ENCODE results near the gene LRRC10.

Gene LRRC10

GRCh38 chr12:69570000-69570516 is 40.6 kb downstream of the LRRC10 start:
- Mint-ChIP-seq H3K9me3 (no peaks in the 10 kb centered on the region), H3K4me3 (no peak overlapping the region), H3K36me3 (peaks cover 20% of the 10 kb centered on the region), H3K27me3 (no peaks in the 10 kb centered on the region), H3K27ac (no peak overlapping the region), H3K4me1 (peaks cover 5% of the 10 kb centered on the region)
- no peak for DNase-seq
- CTCF ChIA-PET: interaction anchor here (0.8 to 4.7 kb wide), 14 partner anchors 10 to 279 kb away, joined by 3 to 52 read pairs (median 10); partner anchors contain the start of gene FRS2

GRCh38 chr12:69569236-69569635 is 41.5 kb downstream of the LRRC10 start:
- H3K27ac Mint-ChIP-seq: peak overlapping the region; percentile 46
- H3K4me3 Mint-ChIP-seq: no peak overlapping the region
- H3K36me3 Mint-ChIP-seq: peaks cover 13% of the 10 kb centered on the region
- CTCF ChIA-PET: interaction anchor here (0.8 to 4.7 kb wide), 6 partner anchors 11 to 278 kb away, joined by 3 to 52 read pairs (median 17); no protein-coding TSS in a partner anchor
- H3K4me1 Mint-ChIP-seq: peaks cover 5% of the 10 kb centered on the region
- no peaks in the 10 kb centered on the region for H3K9me3 Mint-ChIP-seq
- DNase-seq: no peak
- H3K27me3 Mint-ChIP-seq: no peaks in the 10 kb centered on the region

- no peak for DNase-seq
- Mint-ChIP-seq H3K27me3 (no peaks in the 10 kb centered on the region), H3K4me3 (no peak overlapping the region), H3K27ac (no peak overlapping the region), H3K9me3 (no peaks in the 10 kb centered on the region), H3K36me3 (peaks cover 3% of the 10 kb centered on the region), H3K4me1 (no peaks in the 10 kb centered on the region)
- CTCF ChIA-PET: interaction anchor here (1.2 to 1.5 kb wide), 5 partner anchors 11 to 208 kb away, joined by 3 to 5 read pairs (median 3); no protein-coding TSS in a partner anchor
Observed at GRCh38 chr12:69566603-69567002, 44.1 kb downstream of the LRRC10 start.

GRCh38 chr12:69563166-69563762 is 47.4 kb downstream of the LRRC10 start:
- Mint-ChIP-seq H3K27me3 (no peaks in the 10 kb centered on the region), H3K27ac (no peak overlapping the region), H3K36me3 (peaks cover 2% of the 10 kb centered on the region), H3K4me1 (no peaks in the 10 kb centered on the region), H3K4me3 (no peak overlapping the region), H3K9me3 (no peaks in the 10 kb centered on the region)
- no peak for DNase-seq
- CTCF ChIA-PET: interaction anchor here (2.6 kb wide), 1 partner anchor 8 kb away, joined by 11 read pairs; no protein-coding TSS in a partner anchor
